OCI-LY1 (cell line): Measurements from ENCODE around the gene KLK6.

Experiments
- EZH2 ChIP-seq: fragments of 200-600 bp; sonication (generic), shearing (Covaris generic); IDR thresholded peaks from 2 replicates; pipeline ENCODE4 v1.8.0; 2017; ENCODE audit warnings: borderline replicate concordance, mixed run types, mild to moderate bottlenecking, antibody characterized with exemption, low read length, moderate library complexity, mixed read lengths
- TF ChIP-seq, protein P1 (sequence below): fragments of 200-600 bp; sonication (generic), shearing (Covaris generic); IDR thresholded peaks from 2 replicates; pipeline ENCODE4 v1.5.1; 2017; ENCODE audit warnings: mild to moderate bottlenecking, antibody characterized with exemption, low read length, moderate library complexity, mixed read lengths

DNA sequence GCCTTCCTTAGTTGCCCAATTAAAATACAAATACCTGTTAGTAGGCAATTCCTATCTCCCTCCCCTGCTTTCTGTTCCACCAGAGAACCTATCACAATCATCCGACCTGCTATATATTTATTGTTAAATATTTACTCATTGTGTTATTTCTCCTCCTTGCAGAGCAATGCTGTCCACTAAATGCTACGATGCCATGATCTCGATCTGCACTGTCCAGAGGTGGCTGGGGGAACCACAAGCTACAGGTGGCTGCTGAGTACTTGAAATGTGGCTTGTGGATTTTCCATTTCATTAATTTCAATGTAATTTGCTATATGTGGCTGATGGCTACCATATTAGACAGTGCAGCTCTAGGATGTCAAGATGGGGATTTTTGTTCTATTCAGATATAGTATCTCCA is 5.1 kb downstream of the KLK6 start:
- TF ChIP-seq, protein P1, sequence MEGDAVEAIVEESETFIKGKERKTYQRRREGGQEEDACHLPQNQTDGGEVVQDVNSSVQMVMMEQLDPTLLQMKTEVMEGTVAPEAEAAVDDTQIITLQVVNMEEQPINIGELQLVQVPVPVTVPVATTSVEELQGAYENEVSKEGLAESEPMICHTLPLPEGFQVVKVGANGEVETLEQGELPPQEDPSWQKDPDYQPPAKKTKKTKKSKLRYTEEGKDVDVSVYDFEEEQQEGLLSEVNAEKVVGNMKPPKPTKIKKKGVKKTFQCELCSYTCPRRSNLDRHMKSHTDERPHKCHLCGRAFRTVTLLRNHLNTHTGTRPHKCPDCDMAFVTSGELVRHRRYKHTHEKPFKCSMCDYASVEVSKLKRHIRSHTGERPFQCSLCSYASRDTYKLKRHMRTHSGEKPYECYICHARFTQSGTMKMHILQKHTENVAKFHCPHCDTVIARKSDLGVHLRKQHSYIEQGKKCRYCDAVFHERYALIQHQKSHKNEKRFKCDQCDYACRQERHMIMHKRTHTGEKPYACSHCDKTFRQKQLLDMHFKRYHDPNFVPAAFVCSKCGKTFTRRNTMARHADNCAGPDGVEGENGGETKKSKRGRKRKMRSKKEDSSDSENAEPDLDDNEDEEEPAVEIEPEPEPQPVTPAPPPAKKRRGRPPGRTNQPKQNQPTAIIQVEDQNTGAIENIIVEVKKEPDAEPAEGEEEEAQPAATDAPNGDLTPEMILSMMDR = no peak
- no peak for TF ChIP-seq EZH2
